GM19023 (cell line): ENCODE measurements around the gene MACROD1.

Source experiments
- ATAC-seq: cut with Tn5 transposase; IDR thresholded peaks from one replicate; pipeline ENCODE4 v1.9.1; 2021; ENCODE audit warnings: mild to moderate bottlenecking, moderate library complexity; ENCODE audit not compliant: unreplicated experiment

The MACROD1 gene

GRCh38 chr11:64003807-64004589 is 161.9 kb downstream of the MACROD1 start:
- ATAC-seq: no peak

- ATAC-seq: no peak
These were observed 164.2 kb downstream of the MACROD1 start for GRCh38 chr11:64001484-64002420.

GRCh38 chr11:64000740-64001483 is 165.0 kb downstream of the MACROD1 start:
- ATAC-seq: no peak

DNA sequence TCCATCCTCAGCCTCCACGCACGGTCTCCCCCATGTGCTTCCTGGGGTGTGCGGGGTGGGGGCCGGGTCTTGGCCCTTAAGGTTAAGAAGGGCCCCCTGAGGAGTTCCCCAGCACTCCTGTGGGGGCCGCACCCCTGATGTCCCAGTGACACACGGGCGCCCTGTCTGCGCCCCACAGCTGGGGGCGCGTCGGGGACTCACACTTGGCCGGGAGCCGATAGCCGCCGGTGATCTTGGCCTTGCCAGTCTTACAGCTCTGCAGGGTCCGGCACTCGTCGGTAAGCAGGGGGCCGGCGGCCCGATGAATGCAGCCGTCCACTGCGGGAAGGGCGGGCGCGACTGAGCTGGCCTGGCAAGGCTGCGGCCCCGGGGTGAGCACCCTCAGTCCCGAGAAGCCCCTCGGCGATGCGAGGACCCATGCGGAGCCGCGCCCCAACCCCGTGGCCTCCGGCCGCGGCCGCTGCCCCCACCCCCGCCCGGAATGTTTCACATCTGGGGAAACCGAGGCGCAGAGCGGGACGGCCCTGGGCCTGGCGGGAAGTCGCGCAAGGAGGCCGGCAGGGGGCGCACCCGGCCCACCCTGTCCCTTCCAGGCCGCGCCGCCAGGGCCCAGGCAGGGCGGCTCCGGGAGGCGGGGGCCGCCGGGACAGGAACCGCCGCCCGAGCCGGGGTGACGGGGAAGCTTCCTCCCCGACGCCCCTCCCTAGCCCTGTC is 165.7 kb downstream of the MACROD1 start:
- no peak for ATAC-seq

DNA sequence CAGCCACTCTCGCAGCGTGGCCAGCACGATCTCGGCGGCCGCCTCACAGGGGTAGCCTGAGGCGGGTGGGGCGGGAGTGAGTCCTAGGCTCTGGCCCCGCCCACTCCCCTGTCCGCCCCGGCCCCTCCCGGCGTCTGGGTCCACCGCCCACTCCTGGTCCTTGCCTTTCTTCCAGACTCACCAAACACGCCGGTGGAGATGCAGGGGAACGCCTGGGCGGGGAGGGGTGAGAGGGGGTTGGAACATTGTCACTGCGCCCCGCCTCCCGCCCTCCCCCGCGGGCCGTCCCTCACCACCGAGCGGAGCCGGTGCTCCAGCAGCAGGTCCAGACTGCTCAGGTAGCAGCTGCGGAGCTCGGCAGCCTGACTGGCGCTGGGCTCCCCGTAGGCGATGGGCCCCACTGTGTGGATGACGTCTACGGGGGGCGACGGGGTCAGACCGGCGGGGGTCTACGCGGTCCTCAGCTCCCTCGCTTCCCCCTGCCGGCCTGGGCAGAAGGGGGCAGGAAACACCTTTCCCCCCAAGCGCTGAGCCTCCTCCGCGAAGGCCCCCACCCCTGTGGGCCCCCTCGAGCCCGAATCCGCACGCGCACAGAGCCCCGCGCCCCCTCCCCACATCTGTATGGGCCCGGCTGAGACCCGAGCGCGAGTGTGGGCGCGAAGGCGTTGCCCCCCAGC is 166.4 kb downstream of the MACROD1 start:
- ATAC-seq: no peak

DNA sequence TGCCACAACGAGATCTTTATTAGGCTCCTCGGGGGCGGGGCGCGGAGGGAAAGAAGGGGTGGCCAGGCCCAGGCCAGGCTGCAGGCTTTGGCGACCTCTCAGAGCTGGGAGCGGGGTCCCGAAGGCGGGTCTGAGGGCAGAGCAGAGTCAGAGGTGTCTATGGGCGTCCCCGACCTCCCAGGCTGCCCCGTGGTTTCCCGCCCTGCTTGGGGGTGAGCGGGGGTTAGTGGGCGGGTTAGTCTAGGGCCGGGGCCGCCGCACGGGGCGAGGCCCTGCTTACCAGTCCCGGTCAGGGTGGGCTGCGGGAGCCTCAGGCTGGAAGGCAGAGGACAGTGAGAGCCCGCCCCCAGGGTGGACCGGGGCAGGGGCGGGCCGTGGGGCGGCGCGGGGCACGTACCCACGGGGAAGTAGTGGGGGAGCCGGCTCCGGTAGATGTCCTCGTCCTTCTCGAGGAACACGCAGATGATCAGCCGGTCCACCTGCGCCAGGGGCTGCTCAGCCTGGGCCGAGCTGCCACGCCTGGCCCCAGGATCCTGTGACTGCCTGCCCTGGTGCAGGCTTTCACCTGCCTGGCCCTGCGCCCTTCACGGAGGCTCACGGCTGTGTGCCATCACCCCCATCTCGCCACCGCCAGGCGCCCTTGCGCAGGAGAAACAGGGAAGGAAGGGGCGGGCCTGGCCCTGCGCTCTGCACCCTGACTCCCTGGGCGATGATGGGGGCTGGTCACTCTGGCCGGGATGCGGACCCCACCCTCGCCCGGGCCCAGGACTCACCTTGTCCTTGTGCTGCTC is 167.2 kb downstream of the MACROD1 start:
- ATAC-seq: no peak

DNA sequence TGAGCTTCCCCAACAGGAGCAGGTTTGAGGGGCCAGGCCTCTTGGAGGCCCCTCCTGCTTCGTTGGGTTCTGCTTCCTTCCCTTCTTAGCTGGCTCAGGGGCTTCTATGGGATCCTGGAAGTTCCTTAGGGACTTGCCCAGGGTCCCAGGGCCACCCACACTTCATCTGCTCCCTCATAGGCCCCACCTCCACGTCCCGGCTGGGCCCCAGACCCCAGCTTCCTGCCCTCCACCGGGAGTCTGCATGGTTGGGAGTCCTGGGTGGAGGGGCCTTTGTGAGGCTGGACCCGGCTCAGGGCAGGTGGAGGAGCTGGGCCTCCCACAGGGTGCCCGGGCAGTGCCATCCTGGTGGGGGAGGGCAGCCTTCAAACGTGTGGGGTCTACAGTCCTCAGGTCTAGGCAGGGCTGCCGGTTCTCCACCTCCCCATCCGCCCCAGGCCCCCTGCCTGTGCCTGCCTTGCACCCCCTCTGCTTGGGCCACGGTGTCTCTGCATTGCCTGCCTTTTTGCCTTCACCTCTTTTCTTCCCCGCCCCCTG is 168.0 kb downstream of the MACROD1 start:
- ATAC-seq: no peak

GRCh38 chr11:63997104-63997700 is 168.7 kb downstream of the MACROD1 start:
- no peak for ATAC-seq

GRCh38 chr11:63996512-63996911 is 169.4 kb downstream of the MACROD1 start:
- no peak for ATAC-seq

GRCh38 chr11:63993993-63994392 is 171.9 kb downstream of the MACROD1 start:
- no peak for ATAC-seq

GRCh38 chr11:63993100-63993499 is 172.8 kb downstream of the MACROD1 start:
- no peak for ATAC-seq

GRCh38 chr11:63991558-63991957 is 174.4 kb downstream of the MACROD1 start:
- no peak for ATAC-seq

- no peak for ATAC-seq
These were observed 178.9 kb downstream of the MACROD1 start for GRCh38 chr11:63986932-63987513.

GRCh38 chr11:63986156-63986931 is 179.6 kb downstream of the MACROD1 start, which contains the start of gene OTUB1:
Gene OTUB1, plus strand, starts transcription at chr11:63986438. Its CDS starts 19 bp downstream, at chr11:63986457.
- peak; percentile 92 for ATAC-seq

GRCh38 chr11:63985812-63986155 is 180.1 kb downstream of the MACROD1 start:
- no peak for ATAC-seq

GRCh38 chr11:63979426-63979825 is 186.5 kb downstream of the MACROD1 start:
- ATAC-seq: no peak

DNA sequence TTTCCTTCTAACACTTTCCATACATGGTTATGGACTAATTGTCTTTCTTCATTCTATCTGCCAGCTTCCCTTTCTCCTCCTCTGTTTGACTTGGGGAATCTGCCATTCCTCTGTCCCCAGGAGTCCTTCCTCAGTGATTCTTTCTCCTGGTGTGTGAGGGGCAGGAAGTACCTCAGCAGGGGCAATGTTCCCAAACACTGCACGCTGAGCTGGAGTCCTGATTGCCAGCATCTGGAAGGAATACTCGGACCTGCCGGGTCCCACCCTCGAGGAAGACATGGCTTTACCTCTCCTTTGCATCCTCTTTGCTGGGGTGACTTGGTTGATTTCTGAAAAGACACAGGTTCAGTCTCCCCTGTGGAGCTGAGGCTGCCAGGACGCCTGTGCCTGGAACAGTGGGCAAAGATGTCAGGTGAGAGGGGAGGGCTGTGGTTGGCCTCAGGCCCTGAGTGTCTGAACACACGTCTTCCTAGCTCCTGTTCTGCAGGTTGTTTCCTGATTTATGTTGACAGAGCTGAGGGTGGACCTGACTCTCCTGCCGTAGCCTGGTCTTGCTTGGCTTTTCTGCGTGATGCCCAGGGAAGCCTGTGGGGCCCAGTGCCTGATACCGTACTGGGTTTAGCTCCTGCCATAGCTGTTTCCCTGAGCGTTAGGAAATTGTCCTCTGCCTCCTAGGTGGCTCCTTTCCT is 187.2 kb downstream of the MACROD1 start:
- ATAC-seq: no peak
